Cerebellar nuclear complex (tissue), 1 donor: ENCODE measurements around the gene IL11RA.
A peak's percentile ranks its signal among the peaks of the same experiment; 100 is the strongest.

Source experiments
- DNase-seq, 2 experiments: peaks; one replicate each; lab custom pipeline; 2025; lab: John Stamatoyannopoulos, UW

Gene IL11RA

DNA sequence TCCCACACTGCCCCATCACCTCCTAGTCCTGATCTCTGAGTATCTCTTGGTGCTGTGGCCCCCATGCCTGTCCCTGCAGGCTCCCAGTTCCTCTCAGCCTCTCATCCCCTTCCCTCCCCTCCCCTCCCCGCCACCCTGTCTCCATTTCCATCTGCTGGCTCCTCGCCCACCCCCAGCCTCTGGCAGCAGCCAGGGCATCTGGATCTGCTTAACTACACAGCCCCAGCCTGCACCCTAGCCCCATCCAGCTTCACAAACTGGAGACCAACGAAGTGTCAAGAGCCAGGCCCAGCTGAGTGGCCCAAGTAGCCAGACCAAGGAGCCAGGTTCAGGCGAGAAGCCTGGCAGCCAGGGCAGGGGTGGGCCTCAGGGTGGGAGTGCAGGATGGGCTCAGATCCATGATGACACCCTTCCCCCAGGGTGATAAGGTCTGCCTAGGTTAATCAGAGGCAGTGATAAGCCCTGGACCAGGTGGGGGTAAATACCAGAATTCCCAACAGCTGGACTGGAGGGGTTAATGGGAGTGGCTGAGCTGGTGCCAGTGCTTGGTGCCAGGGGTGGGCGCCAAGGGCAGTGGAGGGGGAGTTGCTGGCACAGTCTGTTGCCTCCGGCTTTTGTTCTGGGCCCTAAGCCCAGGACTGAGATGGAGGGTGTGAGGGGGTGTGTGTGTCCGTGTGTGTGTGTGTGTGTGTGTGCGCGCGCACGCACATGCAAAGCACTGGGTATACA, 2.5 kb downstream of the IL11RA start:
- DNase-seq, result no peak

DNA sequence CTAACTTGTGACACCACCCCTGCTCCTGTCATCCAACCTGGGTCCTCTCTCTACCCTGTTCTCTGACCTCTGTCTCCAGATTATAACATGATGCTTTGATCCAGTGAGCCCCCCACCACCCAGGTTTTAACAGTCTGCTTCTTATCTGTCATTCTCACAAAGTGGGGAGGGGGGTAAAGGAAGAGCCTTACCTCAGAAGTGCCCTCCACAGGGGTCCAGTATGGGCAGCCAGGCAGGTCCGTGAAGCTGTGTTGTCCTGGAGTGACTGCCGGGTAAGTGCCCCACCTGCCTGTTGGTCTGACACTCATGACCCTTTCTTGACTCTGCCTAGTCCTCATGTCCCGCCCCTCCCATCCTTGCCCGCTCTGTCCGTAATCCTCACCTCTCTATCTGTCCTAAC, 3.4 kb downstream of the IL11RA start:
- DNase-seq, result no peak

DNA sequence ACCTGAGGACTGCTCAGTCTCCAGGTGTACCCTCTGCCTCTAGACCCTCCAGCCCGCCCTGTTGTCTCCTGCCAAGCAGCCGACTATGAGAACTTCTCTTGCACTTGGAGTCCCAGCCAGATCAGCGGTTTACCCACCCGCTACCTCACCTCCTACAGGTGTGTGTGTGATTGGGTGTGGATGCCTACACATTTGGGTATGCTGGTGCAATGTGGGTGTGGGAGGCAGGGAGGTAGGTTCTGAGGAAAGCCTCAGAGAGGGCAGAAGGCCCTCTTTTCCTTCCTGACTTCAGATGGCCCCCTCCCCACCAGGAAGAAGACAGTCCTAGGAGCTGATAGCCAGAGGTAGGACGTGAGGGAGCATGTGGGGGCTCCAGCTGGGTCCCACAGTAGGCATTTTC, 5.0 kb downstream of the IL11RA start:
- DNase-seq, result no peak

DNA sequence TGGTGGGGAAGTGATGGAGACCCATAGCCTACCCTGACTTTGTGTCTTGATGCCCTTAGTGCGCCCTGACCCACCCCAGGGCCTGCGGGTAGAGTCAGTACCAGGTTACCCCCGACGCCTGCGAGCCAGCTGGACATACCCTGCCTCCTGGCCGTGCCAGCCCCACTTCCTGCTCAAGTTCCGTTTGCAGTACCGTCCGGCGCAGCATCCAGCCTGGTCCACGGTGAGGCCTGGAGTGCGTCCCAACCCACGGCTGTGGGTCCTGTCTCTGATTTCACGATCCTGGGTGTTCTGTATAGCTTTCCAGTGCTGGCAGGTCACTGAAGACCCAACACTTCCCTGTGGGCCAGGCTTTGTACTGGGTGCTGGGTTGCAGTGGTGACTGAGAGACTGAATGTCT, 6.5 kb downstream of the IL11RA start:
- DNase-seq, result no peak

DNA sequence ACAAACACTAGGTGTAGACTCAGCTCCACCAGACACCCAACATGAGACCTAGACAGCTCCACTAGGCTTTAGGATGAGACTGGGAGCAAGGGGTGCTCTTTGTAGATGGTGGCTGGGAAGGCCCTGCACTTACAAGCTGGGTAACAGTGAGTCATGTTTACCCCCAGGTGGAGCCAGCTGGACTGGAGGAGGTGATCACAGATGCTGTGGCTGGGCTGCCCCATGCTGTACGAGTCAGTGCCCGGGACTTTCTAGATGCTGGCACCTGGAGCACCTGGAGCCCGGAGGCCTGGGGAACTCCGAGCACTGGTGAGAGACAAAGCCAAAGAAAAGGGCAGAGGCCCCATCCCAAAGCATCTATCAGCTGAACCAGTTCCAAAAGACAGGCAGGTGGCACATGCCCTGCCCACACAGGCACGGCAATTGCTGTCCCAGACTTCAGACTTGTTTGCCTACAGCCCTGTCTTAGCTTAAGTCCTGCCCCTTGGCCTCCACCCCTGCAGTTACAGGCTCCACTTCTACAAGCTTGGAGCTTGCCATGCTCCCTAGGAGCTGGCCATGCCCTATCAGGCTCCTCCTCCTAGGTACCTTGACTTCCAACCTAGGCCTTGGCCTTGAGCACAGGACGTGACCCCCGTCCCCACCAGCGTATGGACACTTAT, 7.7 kb downstream of the IL11RA start:
- no peak for DNase-seq

DNA sequence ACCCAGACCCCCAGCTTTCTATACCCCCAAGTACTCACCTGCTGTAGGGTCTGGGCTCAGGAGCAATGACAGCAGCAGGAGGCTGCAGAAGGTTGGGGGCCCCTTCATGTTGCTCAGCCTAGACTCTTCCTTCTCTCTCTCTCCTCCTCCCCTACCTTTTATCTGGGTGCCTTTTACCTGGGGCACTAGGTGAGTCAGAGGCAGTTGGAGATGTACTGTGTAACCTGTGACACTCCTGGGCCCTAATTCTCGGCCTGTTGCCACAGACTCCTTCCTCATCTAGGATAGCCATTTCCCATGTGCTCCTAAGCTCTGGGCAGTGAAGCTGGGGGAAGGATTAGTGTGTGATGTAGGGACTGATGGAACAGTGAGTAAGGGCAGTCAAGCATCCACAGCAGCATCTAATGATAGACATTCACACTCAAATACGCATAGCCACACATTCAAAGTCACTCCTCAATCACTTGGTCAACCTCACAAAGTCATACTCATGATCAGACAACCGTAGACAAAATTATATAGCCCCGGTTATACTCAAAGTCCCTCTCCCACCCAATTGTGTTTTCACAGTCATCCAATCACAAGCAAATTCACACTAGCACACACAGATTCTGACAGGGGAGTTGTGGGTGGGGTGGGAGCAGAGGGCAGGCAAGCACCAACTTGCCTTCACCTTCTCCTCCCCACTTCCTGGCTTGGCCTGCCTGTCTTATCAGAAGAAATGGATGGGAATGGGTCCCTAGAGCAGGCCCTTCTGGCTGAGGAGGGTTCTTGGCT, 10.7 kb downstream of the IL11RA start, which contains the start of gene CCL27:
Gene CCL27, minus strand, starts transcription at position 132 of the 777 bp plus-strand sequence. Its CDS starts 24 bp downstream, at position 108.
- no peak for DNase-seq

DNA sequence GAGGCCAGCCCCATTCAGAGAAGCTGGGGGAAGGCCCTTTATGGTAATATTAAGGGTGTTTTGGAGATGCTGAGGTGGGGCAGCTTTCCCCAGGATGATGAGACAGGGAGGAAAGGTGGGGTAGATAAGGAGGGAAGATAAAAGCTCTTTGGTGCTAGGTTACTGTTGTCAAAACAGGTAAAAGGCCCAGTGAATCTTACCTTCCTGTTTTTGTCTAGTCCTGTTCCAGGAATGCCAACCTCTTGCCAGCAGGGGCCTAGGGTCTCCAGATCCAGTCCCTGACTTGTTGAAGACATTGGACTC, 11.3 kb downstream of the IL11RA start:
- no peak for DNase-seq

DNA sequence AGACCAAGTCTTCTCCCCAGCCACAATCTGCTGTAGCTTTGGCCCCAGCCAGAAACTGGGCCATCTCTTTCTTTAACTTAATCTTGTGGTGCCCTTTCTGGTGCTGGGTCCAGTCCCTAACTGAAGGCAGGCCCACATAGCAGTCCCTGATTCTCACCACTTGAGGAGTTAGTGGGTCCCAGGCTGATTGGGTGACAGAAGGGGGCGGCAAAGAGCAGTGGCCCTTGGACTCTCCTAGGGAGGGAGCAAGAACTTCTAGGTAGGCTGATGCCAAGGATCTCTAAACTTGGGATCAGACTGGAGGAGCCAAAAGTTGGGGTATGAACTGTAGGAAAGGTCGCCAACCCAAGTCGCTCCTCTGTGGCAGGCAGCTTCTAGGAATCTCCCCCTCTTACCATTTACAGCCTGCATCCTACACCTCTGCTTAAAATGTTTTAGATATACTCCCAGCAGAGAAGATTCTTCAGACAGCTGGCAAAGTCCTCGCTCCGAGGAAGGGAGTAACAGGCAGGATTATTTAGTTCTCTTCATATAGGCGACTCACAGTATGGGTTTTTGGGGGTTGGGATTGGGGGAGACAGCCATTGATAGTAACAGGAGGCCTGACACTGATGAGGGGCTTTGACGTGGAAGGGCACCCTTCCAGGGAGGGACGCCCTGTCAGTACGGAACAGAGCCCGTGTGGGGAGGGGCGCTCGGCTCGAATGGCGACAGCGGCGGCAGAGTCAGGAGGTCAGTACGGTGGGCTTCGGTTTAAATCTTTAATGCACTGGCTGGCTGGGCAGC, 12.5 kb downstream of the IL11RA start:
- peak in 1 of 2 experiments; percentile 26 for DNase-seq

DNA sequence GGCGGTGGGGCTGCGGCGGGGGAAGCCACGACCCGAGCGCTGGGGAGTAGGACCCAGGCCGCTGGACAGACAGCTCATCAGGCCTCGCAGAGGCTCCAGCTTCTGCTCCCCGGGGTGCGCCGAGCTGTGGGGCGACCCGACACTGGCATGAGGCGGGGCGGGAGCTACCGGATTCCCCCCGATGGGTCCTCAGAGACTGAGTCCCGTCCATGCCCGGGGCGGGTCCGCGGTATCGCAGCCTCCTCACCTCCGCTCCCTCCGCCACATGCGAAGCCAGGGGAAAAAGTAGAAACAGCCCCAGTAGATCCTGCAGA, 13.0 kb downstream of the IL11RA start:
- DNase-seq, result no peak

DNA sequence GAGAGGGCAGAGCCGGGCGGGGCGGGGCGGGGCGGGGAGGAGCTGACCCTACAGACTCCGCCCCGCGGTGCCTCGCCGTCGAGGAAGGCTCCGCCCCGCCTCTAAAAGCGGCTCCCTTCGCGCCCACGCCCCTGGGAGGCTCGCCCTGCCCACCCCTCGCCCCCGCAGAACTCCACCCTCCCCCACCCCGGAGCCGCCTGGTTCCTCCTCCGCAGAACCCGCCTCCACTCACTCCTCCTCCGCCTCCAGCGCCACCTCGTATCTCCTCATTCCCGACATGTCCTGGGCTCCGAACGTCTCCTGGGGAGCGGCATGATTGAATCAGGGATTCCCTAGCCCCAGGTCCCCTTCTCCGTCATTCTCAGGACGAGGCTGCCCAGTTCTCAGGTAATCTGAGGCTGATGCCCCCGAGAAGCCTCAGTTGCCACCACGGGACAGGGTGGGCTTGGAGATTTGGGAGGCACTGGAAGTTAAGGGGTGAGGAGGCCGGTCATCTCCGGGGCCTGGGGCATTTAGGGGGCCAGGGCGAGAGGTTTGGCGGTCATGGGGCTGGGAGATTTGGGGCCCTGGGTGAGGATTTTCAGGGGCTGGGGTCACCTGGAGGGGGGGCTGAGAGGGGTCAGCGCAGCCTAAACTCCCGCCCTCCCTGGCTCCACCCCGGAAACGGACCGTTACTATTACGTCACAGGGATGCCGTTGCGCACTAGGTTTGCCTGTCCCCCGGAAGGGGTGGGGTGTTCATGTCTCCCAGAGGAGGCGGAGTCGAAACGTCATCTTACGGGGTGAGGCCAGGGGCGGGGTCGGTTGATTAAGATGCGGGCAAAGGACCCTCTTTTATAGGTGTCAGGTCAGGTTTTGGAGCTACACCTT, 13.6 kb downstream of the IL11RA start:
- peak; percentile 86 to 92 for DNase-seq

DNA sequence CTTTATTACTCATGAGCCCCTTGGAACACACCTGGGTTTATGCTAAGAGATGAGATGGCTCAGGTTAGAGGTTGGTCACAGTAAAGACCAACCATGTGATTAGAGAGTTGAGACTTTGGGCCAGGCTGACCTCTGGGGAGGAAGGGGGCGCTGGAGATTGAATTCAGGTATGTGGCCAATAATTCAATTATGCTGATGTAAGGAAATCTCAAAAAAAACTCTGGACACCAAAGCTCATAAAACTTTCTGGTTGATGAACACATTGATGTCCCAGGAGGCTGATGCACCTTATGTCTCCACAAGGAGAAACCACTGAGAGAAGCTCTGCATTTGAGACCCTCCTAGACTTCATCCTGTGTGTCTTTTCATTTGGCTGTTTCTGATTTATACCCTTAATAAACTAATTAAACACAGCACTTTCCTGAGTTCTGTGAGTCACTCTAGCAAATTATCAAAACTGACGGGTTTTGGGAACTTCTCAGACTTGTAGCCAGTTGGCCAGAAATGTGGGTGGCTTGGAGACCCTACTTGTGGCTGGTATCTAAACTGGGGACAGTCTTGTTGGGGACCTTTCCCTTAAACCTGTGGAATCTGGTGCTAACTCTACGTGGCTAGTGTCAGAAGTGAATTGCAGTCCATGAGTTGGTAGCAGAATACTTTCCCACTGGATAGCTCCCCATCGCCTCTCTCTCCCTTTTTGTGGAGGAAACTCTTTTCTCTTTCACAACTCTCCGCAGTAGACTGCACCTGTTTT, 18.0 kb downstream of the IL11RA start:
- no peak for DNase-seq

DNA sequence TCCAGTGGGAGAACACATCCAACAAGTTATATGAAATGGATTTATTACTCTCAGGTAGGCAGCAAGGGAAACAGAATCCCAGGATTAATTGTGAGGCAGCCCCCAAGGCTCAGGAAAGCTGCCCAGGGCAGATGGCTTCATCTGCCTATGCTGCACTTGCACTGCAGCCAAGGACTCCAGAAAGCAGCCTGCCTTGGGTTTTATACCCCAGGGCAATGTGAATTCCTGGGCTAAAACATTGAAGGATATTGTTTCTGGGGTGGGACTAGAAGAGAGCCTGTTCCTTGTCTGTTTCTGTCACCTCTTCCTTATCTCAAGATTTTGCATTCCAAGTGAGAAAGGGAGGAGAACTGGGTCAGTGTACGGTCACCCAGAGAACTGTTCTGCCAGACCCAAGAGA, 19.3 kb downstream of the IL11RA start:
- no peak for DNase-seq

DNA sequence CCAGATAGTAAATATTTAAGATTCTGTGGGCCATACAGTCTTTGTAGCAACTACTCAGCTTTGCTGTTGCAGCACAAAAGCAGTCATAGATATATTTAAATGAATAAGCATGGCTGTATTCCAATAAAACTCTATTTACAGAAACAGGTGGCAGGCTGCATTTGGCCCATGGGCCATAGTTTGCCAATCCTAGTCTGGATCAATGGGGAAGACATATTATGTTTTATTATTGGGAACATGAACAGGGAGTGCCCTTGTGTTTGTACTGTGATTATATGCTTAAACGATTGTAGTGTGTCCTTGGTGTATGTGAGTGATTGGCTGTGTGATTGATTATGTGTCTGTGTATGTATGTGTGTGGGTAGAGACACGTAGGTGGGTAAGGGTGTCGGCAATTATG, 22.5 kb downstream of the IL11RA start:
- no peak for DNase-seq

DNA sequence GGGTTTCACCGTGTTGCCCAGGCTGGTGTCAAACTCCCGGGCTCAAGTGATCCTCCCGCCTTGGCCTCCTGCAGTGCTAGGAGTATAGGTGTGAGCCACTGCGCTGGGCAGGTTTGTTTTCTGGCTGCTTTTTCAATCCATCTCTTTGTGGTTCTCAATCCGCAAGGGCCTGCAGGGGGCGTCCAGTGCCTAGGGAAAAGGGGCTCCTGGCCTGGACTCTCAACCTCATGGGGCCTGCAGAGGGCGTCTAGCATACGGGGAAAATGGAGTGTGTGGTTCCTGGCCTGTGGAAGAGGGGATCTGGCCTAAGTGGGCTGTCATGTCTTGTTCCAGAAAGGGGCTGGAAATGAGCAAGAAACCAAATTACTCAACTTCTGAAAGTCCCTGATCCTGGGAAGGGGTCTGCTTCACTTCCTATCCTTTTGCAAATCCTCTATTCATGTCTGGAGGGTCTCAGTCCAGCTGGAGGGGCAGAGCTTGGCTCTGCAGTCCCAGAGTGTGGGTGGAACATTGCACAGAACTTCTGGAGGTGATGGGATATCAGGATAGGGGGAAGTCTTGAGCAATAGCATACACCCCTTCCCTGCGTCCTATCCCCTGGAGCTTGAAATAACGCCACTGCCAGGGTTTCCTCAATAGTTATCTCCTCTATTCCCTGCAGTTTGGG, 23.2 kb downstream of the IL11RA start:
- DNase-seq, result no peak

DNA sequence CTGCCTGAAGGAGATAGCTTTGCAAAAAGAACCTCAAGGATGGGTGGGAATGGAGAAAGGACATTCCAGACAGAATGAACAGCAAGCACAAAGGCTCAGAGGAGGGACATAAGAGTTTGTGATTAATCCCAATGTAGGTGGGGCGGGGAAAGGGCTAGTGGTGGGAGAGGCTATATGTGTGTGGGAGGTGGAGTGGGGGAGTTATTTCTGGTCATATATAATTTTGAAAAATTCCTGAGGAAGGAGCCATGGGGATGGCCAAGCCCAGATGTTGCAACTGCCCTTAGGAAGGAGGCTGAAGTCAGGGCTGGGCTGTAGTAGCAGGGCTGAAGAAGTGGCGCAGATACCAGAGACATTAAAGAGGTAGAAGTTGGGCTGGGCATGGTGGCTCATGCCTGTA, 23.9 kb downstream of the IL11RA start:
- no peak for DNase-seq

DNA sequence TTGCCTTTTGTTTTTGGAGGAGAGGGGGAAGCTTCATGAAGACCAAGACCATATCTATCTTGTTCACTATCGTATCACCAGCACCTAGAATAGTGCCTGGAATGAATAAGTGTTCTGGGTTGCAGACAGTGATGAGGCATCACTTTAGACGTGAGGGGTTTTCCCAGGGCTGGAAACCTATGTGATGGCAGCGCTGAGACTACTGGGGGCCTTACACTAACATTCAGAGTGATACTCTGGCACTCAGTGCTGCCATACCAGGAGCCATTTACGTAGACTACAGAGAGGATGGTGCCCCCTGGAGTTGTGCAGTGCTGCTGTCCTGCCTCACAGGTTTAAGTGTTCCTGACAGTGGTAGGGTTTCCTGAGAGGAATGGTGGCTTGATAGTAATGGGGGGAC, 32.2 kb downstream of the IL11RA start:
- DNase-seq, result no peak

DNA sequence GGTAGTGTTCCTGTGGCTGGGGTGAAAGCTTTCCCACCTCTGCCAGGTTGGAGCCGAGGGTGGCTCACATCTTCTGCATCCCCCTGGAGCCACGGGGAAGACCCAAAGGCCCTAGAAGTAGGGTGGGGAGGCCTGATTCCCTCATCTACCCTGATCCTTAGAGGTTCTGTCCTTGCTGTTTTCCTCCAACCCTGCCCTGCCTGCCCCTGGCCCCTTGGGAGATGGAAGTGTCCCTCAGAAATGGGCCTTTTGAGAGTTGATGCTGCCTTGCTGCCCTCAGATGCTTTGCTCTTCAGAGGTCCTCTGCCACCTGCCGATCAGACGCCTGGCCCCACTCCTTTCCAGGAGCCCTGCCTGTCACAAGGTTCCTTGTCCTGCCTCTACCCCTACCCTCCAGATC, 32.8 kb downstream of the IL11RA start:
- no peak for DNase-seq

DNA sequence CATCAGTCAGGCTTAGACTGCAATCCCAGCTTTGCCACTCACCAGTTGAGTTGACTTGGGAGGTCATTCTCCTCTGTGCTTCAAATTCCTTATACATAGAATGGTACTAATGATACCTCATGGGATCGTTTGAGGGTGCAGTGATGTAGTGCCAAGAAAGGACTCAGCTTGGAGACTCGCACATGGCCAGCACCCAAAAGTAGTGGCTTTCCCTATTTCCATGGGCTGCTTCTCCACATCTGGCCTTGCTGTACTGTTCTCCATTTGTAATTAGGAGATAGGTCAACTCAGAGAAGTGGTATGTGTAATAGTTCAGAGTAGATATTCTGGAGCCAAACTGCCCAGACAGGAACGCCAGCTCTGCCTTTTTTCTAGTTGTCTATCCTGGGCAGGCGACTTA, 33.6 kb downstream of the IL11RA start:
- no peak for DNase-seq

DNA sequence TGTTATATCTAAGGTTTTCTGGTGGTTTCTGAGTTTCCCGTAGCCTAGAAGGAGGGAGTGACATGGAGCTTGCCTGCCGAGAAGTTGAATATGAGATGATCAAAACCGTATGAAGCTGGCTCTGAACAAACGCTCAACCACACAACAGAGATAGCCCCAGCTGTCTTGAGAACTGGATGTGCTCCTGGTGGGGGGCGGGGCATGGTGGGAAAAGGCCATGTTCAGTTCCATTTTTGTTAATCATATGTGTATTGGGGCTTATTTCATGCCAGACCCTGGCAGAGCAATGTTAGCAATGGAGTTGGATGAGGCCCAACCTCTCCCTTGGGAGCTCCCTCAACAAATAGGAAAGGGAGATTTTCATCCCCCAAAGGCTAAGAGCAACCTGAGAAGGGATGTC, 34.2 kb downstream of the IL11RA start:
- no peak for DNase-seq

DNA sequence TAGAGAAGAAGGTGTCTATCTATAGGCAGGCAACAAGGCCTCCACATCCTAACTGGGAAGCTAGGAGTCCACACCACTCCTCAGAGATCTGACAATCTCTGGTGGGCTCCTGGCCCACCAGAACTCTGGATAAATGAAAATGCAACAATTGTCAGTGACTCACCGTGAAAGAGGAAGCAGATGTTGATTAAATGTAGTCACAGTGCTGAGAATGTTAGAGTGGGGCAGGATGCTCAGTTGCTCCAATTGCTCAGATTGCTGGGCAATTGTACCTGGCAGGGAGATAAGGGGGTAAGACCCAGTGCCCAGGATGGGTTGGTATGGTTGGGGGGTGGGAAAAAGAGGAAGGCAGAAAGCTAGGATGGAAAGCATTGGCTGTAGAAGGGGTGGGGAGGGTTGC, 34.7 kb downstream of the IL11RA start:
- DNase-seq, result no peak
